Measurements from ENCODE around the gene VTI1B.

GRCh38 chr14:67620217-67620785 is 54.1 kb downstream of the VTI1B start:
- TF ChIP-seq CTCF (IDR thresholded peaks at IDR 0.05) = no peak
- no peak for TF ChIP-seq EZH2 (IDR thresholded peaks at IDR 0.05)
- no peak for TF ChIP-seq EZH2phosphoT487 (IDR thresholded peaks at IDR 0.05)

Data from neural progenitor cell (in vitro differentiated cells).